DOHH2 (cell line): ENCODE data around the gene SYNPO2.

Experiments used
- EZH2phosphoT487 ChIP-seq: fragments of 200-600 bp; sonication (generic); IDR thresholded peaks from 2 replicates; pipeline ENCODE4 v1.6.1; 2017; ENCODE audit warnings: borderline replicate concordance, mild to moderate bottlenecking, antibody characterized with exemption, low read length, moderate library complexity, mixed read lengths
- TF ChIP-seq, protein P1 (sequence below): fragments of 200-600 bp; sonication (generic); IDR thresholded peaks from one replicate; pipeline ENCODE4 v1.5.1; 2014; ENCODE audit warnings: antibody characterized with exemption, mild to moderate bottlenecking, low read depth, low read length; ENCODE audit not compliant: poor library complexity, severe bottlenecking

DNA sequence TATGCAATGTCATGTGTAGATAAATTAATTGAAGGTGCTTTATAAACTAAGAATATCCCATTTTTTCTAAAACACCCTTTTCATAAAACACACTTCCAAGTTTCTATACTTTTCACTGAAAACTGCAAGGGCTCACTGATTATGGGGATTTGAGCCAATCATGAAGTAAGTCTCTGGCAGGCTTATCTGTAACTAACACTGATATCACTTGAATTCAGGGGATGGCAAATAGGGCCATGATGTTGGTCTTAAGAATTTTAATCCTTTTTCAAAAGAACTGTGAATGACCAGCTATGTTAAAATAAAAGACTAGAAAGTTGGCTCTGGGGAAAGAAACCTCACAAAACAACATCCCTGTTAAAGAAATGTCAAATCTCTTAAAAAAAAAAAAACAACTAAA, 39.8 kb upstream of the SYNPO2 start:
- TF ChIP-seq, protein P1, sequence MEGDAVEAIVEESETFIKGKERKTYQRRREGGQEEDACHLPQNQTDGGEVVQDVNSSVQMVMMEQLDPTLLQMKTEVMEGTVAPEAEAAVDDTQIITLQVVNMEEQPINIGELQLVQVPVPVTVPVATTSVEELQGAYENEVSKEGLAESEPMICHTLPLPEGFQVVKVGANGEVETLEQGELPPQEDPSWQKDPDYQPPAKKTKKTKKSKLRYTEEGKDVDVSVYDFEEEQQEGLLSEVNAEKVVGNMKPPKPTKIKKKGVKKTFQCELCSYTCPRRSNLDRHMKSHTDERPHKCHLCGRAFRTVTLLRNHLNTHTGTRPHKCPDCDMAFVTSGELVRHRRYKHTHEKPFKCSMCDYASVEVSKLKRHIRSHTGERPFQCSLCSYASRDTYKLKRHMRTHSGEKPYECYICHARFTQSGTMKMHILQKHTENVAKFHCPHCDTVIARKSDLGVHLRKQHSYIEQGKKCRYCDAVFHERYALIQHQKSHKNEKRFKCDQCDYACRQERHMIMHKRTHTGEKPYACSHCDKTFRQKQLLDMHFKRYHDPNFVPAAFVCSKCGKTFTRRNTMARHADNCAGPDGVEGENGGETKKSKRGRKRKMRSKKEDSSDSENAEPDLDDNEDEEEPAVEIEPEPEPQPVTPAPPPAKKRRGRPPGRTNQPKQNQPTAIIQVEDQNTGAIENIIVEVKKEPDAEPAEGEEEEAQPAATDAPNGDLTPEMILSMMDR = no peak
- TF ChIP-seq EZH2phosphoT487 = no peak
